ENCODE results near the gene SPAG5.

SPAG5 gene, protein sequence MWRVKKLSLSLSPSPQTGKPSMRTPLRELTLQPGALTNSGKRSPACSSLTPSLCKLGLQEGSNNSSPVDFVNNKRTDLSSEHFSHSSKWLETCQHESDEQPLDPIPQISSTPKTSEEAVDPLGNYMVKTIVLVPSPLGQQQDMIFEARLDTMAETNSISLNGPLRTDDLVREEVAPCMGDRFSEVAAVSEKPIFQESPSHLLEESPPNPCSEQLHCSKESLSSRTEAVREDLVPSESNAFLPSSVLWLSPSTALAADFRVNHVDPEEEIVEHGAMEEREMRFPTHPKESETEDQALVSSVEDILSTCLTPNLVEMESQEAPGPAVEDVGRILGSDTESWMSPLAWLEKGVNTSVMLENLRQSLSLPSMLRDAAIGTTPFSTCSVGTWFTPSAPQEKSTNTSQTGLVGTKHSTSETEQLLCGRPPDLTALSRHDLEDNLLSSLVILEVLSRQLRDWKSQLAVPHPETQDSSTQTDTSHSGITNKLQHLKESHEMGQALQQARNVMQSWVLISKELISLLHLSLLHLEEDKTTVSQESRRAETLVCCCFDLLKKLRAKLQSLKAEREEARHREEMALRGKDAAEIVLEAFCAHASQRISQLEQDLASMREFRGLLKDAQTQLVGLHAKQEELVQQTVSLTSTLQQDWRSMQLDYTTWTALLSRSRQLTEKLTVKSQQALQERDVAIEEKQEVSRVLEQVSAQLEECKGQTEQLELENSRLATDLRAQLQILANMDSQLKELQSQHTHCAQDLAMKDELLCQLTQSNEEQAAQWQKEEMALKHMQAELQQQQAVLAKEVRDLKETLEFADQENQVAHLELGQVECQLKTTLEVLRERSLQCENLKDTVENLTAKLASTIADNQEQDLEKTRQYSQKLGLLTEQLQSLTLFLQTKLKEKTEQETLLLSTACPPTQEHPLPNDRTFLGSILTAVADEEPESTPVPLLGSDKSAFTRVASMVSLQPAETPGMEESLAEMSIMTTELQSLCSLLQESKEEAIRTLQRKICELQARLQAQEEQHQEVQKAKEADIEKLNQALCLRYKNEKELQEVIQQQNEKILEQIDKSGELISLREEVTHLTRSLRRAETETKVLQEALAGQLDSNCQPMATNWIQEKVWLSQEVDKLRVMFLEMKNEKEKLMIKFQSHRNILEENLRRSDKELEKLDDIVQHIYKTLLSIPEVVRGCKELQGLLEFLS

GRCh38 chr17:28598799-28599310 lies at the start of gene SPAG5:
TSS of gene SPAG5 (minus strand) at chr17:28599025. CDS start at chr17:28598946, 79 bp downstream.
- peak; percentile 88 for DNase-seq (ENCODE audit: low read depth)

- DNase-seq (ENCODE audit: low read depth): no peak
Measured at GRCh38 chr17:28646039-28646754, 47.4 kb upstream of the SPAG5 start.

DNA sequence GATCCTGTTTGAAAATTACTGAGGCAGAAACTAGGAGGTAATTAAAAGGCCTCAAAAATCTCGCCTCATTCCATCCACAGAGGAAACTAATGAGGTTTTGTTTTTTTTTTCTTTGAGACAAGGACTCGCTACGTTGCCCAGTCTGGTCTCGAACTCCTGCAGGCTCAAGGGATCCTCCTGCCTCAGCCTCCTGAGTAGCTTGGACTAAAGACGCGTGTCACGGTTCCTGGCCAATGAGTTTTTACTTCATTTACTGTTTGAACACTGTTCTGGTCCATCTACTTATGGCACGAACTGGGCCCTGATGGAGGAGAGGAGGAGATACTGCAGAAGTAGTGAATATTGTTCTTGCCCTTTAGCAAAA lies 46.7 kb upstream of the SPAG5 start:
- no peak for DNase-seq (ENCODE audit: low read depth)

- DNase-seq (ENCODE audit: low read depth): peak; percentile 96
Measured at GRCh38 chr17:28644787-28645575, 46.2 kb upstream of the SPAG5 start, which contains the start of gene BLTP2. TSS of gene BLTP2 (minus strand) at chr17:28645158. CDS start at chr17:28645056, 102 bp downstream.

- peak; percentile 63 for DNase-seq (ENCODE audit: low read depth)
Measured at GRCh38 chr17:28643983-28644786, 45.4 kb upstream of the SPAG5 start.

- DNase-seq (ENCODE audit: low read depth): no peak
Measured at GRCh38 chr17:28641579-28641978, 42.8 kb upstream of the SPAG5 start.

GRCh38 chr17:28635506-28635905 lies 36.7 kb upstream of the SPAG5 start:
- DNase-seq (ENCODE audit: low read depth): no peak

- DNase-seq (ENCODE audit: low read depth): no peak
Measured at GRCh38 chr17:28634206-28634865, 35.5 kb upstream of the SPAG5 start.

DNA sequence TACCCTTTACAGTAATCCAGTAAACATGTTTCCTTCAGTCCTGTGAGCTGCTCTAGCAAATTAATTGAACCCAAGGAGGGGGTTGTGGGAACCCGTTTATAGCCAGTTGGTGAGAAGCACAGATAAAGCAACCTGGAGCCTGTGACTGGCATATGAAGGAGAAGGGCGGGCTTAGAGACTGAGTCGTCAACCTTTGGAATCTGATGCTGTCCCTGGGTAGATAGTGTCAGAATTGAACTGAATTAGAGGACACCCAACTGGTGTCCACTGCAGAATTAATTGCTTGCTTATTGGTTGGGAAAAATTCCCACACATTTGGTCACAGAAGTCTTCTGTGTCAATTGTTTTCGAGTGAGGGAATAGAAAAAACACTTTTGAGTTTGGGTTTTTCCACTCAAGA lies 28.0 kb upstream of the SPAG5 start:
- DNase-seq (ENCODE audit: low read depth): no peak

- no peak for DNase-seq (ENCODE audit: low read depth)
Measured at GRCh38 chr17:28624148-28624547, 25.3 kb upstream of the SPAG5 start.

GRCh38 chr17:28623696-28624095 lies 24.9 kb upstream of the SPAG5 start:
- DNase-seq (ENCODE audit: low read depth): no peak

GRCh38 chr17:28622186-28622585 lies 23.4 kb upstream of the SPAG5 start:
- no peak for DNase-seq (ENCODE audit: low read depth)

DNA sequence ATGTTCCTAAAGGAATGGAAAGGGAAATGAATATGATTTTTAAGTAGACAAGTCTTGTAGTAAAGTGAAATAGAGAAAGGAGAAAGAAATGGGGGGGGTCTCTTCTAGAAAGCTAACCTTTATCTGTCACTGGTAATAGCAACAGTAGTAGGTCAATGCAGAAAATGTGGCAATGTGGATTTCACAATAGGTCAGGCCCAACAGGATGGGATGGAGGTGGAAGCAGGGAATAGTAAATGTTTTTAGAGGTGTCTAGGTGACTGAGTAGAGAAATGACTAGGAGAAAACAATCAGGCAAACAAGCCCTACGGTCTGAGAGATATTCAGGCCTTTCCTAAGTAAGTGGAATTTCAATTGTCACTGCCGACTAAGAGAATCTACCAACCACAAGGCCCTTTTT lies 21.2 kb upstream of the SPAG5 start:
- no peak for DNase-seq (ENCODE audit: low read depth)

- no peak for DNase-seq (ENCODE audit: low read depth)
Measured at GRCh38 chr17:28618464-28618863, 19.6 kb upstream of the SPAG5 start.

- no peak for DNase-seq (ENCODE audit: low read depth)
Measured at GRCh38 chr17:28616281-28616680, 17.5 kb upstream of the SPAG5 start.

- DNase-seq (ENCODE audit: low read depth): no peak
Measured at GRCh38 chr17:28615260-28615940, 16.6 kb upstream of the SPAG5 start.

DNA sequence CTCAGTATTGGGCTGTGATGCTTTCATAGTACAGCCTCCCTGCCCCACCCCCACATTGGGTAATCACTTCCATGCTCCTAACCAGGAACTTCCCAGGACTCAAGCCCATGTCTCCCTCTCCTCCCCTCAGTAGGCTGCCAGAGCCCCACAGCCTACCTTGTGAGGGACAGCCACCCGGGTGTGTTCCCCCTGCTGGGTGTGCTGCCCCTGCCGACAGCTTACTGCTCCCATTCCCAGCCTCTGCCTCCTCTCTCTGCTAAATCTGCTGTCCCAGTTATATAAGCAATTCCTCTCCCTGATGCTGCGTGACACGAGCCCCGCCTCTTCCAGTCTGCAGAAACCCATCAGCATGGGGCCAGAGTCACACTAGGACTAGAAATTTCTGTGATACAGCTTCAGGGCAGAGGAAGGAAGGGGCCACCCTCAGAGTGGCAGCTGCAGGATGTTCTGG lies 15.1 kb upstream of the SPAG5 start, which contains the start of gene RSKR:
RSKR (minus strand) TSS at position 255 of the 451 bp plus-strand sequence; CDS start at position 231, 24 bp downstream.
- DNase-seq (ENCODE audit: low read depth): peak; percentile 15
